ENCODE measurements around the gene MTCH2. TPM values are rescaled to one million over a fixed set of nuclear protein-coding genes. Genes with fewer than 3 reads are reported as not detected.
A peak's percentile ranks its signal among the peaks of the same experiment; 100 is the strongest.
"Not testable (repeated sequence)": the region's sequence is repeated elsewhere in the genome, so short reads cannot be mapped to it uniquely, and the experiment has no call there.

The MTCH2 gene
- total RNA-seq, 2 experiments from 2014 or later, result 11.8 to 12.7 TPM

- peaks cover 25% of the 10 kb centered on the region for H3K4me1 ChIP-seq (ENCODE audit: insufficient read depth, low read length)
- ChIA-PET POLR2A (no interaction called here), CTCF (no interaction called here)
- Mint-ChIP-seq H3K4me1 (ENCODE audit: low read depth) (peaks cover 26% of the 10 kb centered on the region), H3K27ac (no peak overlapping the region), H3K36me3 (ENCODE audit: low read depth) (peaks cover 4% of the 10 kb centered on the region), H3K9me3 (no peaks in the 10 kb centered on the region), H3K4me3 (no peak overlapping the region), H3K27me3 (no peaks in the 10 kb centered on the region)
- TF ChIP-seq CTCF (IDR thresholded peaks at IDR 0.05), result no peak
- H3K4me3 ChIP-seq (ENCODE audit: low read length), result no peak overlapping the region
- no peak for ATAC-seq (ENCODE audit: poor library complexity)
- no peaks in the 10 kb centered on the region for H3K9me3 ChIP-seq (ENCODE audit: control insufficient read depth in 1 of 2, insufficient read depth in 1 of 2, low read length in 2 of 2)
- intact Hi-C loops (cut with DNase I, micrococcal nuclease), result loop anchor here in 1 of 2 experiments (2.0 kb wide), 1 partner anchor 69 kb away; the partner anchor contains the start of gene AGBL2
- H3K36me3 ChIP-seq (ENCODE audit: insufficient read depth, low read length), result no peaks in the 10 kb centered on the region
- DNase-seq, result no peak
- no peak overlapping the region for H3K27ac ChIP-seq (ENCODE audit: low read depth in 1 of 2, low read length in 2 of 2)
- no peaks in the 10 kb centered on the region for H3K27me3 ChIP-seq (ENCODE audit: control insufficient read depth in 1 of 2, insufficient read depth in 2 of 2, low read length in 2 of 2)
Observed at GRCh38 chr11:47645500-47645899, 3.1 kb upstream of the MTCH2 start.

GRCh38 chr11:47641600-47642098, 710 bp downstream of the MTCH2 start:
- no peaks in the 10 kb centered on the region for H3K9me3 ChIP-seq (ENCODE audit: control insufficient read depth in 1 of 2, insufficient read depth in 1 of 2, low read length in 2 of 2)
- CTCF ChIA-PET, result no interaction called here
- H3K36me3 Mint-ChIP-seq (ENCODE audit: low read depth), result peaks cover 28% of the 10 kb centered on the region
- ATAC-seq (ENCODE audit: poor library complexity) (no peak), DNase-seq (peak in 2 of 14 experiments; percentile 3 to 21)
- H3K27me3 ChIP-seq (ENCODE audit: control insufficient read depth in 1 of 2, insufficient read depth in 2 of 2, low read length in 2 of 2), result no peaks in the 10 kb centered on the region
- peak overlapping the region; percentile 89 for H3K27ac Mint-ChIP-seq
- intact Hi-C loops (cut with DNase I, micrococcal nuclease), result loop anchor here (1.0 to 5.0 kb wide), 10 partner anchors 63 to 704 kb away; partner anchors contain the start of genes FNBP4 (in 2 of the 2), AGBL2 (in 1 of the 2), ARFGAP2 (in 1 of the 2) and CELF1 (in 1 of the 2)
- peaks cover 15% of the 10 kb centered on the region for H3K36me3 ChIP-seq (ENCODE audit: insufficient read depth, low read length)
- no peaks in the 10 kb centered on the region for H3K27me3 Mint-ChIP-seq
- H3K4me3 Mint-ChIP-seq, result peak overlapping the region; percentile 90
- POLR2A ChIA-PET, result interaction anchor here (0.9 kb wide), 1 partner anchor 74 kb away, joined by 3 read pairs; no protein-coding TSS in a partner anchor
- H3K4me1 Mint-ChIP-seq (ENCODE audit: low read depth), result peaks cover 26% of the 10 kb centered on the region
- peaks cover 28% of the 10 kb centered on the region for H3K4me1 ChIP-seq (ENCODE audit: insufficient read depth, low read length)
- H3K9me3 Mint-ChIP-seq, result no peaks in the 10 kb centered on the region
- peak overlapping the region; percentile 96 for H3K4me3 ChIP-seq (ENCODE audit: low read length)
- TF ChIP-seq CTCF (IDR thresholded peaks at IDR 0.05), result no peak
- peak overlapping the region; percentile 88 to 91 for H3K27ac ChIP-seq (ENCODE audit: low read depth in 1 of 2, low read length in 2 of 2)

- intact Hi-C loops (cut with DNase I, micrococcal nuclease), result loop anchor here in 1 of 2 experiments (5.0 kb wide), 4 partner anchors 218 to 703 kb away; partner anchors contain the start of genes ARFGAP2 and CSTPP1
- H3K9me3 ChIP-seq (ENCODE audit: control insufficient read depth in 1 of 2, insufficient read depth in 1 of 2, low read length in 2 of 2); H3K27ac Mint-ChIP-seq; DNase-seq; H3K27ac ChIP-seq (ENCODE audit: low read depth in 1 of 2, low read length in 2 of 2); H3K27me3 Mint-ChIP-seq; POLR2A ChIA-PET; ATAC-seq (ENCODE audit: poor library complexity); CTCF ChIA-PET; H3K4me3 ChIP-seq (ENCODE audit: low read length); H3K27me3 ChIP-seq (ENCODE audit: control insufficient read depth in 1 of 2, insufficient read depth in 2 of 2, low read length in 2 of 2); H3K9me3 Mint-ChIP-seq: not testable (repeated sequence)
- H3K36me3 ChIP-seq (ENCODE audit: insufficient read depth, low read length), result peaks cover 15% of the 10 kb centered on the region
- H3K4me1 ChIP-seq (ENCODE audit: insufficient read depth, low read length), result peaks cover 28% of the 10 kb centered on the region
- Mint-ChIP-seq H3K36me3 (ENCODE audit: low read depth) (peaks cover 32% of the 10 kb centered on the region), H3K4me3 (peak overlapping the region; percentile 90), H3K4me1 (ENCODE audit: low read depth) (peaks cover 26% of the 10 kb centered on the region)
Observed at GRCh38 chr11:47640506-47640905, 1.9 kb downstream of the MTCH2 start.

GRCh38 chr11:47636331-47636730, 6.0 kb downstream of the MTCH2 start:
- H3K4me1 Mint-ChIP-seq (ENCODE audit: low read depth); DNase-seq; CTCF ChIA-PET; H3K27ac Mint-ChIP-seq; ATAC-seq (ENCODE audit: poor library complexity); H3K9me3 ChIP-seq (ENCODE audit: control insufficient read depth in 1 of 2, insufficient read depth in 1 of 2, low read length in 2 of 2); H3K4me3 ChIP-seq (ENCODE audit: low read length); H3K27ac ChIP-seq (ENCODE audit: low read depth in 1 of 2, low read length in 2 of 2); H3K4me3 Mint-ChIP-seq; H3K27me3 ChIP-seq (ENCODE audit: control insufficient read depth in 1 of 2, insufficient read depth in 2 of 2, low read length in 2 of 2); H3K9me3 Mint-ChIP-seq; POLR2A ChIA-PET; H3K27me3 Mint-ChIP-seq; intact Hi-C loops (cut with DNase I, micrococcal nuclease): not testable (repeated sequence)
- Histone ChIP-seq H3K4me1 (ENCODE audit: insufficient read depth, low read length) (peaks cover 12% of the 10 kb centered on the region), H3K36me3 (ENCODE audit: insufficient read depth, low read length) (peaks cover 33% of the 10 kb centered on the region)
- H3K36me3 Mint-ChIP-seq (ENCODE audit: low read depth), result peaks cover 61% of the 10 kb centered on the region

All from CD4-positive, alpha-beta T cell (primary cell).